HG03432 (cell line): ENCODE results near the gene UBE2E2.

Source experiments
- ATAC-seq: cut with Tn5 transposase; IDR thresholded peaks from one replicate; pipeline ENCODE4 v1.9.1; 2021; ENCODE audit warnings: mild to moderate bottlenecking, moderate library complexity; ENCODE audit not compliant: unreplicated experiment

The UBE2E2 gene

DNA sequence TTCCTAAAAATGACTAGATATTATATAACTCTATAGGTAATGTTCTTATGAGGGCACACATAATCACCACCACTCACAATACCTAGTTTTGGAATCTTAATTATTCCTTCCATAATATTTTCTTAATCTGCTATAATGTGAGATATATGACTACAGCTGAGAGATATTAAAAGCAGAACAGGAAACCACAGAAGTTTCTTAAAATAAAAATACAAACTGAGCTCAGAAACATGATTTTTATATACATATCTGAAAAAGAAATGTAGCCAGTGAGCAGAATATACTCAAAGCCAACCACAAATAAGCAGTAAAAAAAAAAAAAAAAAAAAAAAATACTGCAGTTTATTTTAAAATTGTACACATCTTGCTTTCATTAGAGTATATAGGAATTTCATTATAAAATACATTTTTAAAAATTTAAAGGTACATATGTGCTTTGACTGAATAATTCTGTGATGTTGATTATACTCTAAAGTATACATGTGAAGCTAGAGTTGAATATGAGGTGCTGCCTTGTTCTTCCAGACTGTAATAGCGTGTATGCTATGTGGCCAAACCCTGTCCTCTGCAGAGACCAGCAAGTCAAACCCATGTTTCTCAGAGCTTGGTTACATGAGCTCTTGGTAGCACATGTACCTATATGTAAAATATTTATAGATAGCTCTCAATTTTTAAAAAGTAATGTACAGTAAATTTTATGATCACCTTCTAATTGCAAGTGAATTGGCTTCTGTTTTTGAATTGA is 175.0 kb downstream of the UBE2E2 start:
- ATAC-seq: peak; percentile 67

DNA sequence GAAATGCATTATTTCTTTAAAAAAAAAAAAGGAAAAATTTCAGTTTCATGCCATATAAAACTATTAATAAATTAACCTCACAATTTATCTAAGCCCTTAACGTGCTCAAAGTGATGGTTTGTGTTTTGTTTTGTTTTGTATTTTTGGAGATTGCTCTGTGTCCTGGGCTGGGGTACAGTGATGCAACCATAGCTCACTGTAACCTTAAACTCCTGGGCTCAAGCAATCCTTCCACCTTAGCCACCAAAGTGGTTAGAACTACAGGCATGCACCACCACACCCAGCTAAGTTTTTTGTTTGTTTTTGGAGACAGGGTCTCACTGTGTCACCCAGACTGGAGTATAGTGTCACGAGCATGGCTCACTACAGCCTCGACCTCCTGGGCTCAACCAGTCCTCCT is 180.7 kb downstream of the UBE2E2 start:
- ATAC-seq: no peak

DNA sequence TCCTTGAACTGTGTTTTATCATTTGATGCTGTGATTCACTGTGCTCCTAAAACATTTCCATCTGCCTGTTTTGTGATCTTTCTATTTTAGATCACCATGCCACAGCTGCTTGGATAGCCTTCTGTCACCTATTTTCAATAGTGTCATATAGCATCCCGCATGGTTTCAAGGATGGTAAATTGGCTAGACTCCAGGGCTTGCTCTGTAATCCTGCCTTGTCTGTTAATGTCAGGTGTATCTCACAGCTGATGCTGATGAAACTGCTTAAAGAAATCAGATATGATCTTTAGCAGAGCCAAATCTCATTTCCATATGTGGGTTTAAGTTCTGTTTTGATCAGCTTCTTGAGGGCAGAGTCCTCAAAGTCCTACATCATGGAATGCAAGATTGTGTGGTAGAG is 182.2 kb downstream of the UBE2E2 start:
- ATAC-seq: no peak

DNA sequence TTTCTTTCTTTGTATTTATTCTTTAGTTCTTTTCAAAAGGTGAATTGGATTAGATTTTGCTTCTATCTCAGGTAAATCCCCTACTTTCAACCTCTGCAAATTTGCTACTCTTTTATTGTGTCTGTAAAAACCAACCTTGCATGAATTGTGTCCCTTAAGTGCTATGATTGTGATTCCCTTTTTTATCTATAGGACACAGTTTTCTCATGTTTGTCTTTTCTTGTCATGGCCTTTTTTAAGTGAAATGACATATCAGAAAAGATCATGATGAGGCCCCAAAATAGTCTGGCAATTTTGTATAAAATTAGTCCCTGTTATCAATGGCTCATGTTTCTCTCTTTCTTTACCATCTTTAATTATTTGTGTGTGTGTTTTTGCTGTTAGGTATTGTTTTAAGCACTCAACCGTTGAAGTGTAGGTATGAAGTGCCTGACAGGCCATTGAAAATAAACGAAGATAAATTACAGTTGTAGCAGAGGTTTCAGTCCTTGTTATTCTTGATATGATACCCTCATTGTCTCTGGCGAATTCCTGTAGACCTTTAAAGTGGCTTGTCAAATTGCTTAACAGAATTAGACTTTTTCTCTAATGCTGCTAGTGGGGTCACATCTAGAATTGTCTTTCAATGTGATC is 184.3 kb downstream of the UBE2E2 start:
- no peak for ATAC-seq

DNA sequence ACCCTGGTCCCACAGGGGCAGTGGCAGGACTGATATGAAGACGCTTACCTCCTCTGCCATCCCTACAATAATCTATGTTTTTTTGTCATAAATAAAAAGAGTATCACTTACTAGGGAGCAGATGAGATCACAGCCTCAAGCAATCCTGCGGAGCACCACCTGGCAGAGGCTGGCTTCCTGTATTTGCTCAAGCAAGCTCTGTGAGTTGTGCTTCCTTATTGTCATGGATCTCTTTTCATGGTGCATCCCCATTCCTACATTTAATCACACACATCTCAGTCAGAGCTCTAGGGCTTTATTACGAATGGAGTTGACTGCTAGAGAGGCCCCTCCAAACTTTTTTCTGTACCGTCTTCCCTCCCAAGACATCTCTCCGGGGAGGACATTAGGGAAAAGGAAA is 186.0 kb downstream of the UBE2E2 start:
- ATAC-seq: no peak

DNA sequence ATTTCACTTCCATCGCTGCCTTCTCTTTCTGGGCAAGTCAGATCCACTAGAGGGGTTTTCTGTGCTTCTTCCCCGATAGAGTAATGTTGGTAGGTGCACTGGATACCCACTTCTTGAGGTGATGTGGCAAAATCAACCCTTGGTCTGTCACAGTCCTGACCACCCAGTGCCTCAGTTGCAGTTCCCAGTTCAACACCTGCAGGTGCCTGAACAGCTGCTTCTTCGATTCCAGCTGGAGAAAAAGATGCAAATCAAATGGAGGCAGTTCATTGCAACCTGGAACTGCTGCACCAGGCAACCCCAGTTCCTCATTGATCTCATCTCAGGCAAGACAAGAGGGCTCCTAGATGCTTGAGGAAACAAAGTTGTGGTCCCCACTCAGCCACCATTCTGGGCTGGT is 186.6 kb downstream of the UBE2E2 start:
- ATAC-seq: peak; percentile 56

DNA sequence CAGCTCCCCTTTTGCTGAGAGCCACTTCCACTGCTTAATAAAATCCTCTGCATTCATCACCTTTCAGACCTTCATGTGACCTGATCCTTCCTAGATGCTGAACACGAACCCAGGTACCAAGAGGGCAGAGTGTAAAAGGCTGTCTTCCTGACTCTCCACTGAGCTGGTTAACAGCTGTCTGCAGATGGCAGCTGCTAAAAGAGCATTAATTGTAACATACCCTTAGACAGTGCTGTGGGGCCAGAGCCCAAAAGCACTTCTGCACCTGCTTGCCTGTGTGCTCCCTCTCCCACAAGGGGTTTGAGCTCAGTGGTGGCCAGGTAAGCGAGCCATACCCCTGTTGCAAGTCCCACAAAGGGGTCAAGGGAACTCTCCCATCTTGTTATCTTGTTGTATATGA is 187.3 kb downstream of the UBE2E2 start:
- ATAC-seq: no peak

DNA sequence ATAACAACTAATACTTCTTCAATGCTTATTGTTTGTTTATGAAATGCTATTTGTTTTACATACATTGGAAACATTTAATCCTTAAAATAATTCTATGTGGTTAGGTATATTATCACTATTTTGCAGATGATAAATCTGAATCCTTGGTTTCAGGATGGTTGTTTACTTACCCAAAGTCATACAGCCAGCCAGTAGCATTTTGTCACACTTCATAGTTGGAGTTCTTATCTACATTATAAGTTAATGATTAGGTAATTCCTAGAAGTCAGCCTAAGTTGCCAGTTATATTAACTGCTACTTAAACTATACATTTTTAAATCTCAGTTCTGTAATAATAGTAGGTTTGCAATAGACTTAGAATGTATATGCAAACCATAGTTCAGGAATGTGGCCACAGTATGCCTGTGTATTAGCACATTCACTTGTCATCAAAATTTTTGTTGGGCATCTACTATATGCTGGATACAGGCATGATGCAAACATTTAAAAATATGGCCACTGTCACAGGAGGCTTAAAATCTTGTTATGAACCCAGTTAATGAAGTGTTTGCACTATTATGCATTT is 187.9 kb downstream of the UBE2E2 start:
- no peak for ATAC-seq

DNA sequence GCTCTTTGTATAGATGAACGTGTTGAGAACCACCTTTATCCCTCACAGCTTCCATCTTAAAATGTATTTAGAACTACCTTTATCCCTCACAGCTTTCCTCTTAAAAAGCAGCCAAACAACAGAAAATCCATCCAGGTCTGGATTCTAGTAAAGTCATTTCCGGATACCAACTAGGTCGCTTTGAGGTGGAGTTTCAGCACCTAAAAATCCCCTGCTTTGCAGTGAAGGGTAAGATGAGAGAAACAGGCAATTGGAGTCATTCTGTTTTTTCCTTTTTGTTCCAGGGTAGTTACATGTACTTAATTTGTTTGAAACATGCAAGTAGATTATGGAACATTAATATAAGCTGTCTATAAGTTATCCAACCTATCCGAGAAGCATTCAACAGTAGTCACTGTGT is 192.0 kb downstream of the UBE2E2 start:
- ATAC-seq: no peak

DNA sequence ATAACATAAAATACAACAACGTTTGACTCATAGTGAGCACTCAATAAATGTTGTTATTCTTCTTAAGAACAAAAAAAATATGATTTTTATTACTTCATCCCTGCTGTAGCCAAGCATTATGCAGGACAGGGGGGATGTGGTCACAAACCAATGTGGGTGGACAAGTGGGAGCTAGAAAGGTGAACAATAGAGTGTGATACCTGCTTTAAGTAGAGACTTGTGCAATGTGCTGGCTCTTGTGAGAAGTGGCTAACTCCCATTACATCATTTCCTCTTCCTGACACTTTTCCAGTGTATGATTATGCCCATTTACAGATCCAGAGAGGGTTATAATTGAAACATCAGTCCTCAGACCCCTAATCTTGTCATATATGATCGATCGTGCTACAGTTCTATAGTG is 193.6 kb downstream of the UBE2E2 start:
- ATAC-seq: no peak

DNA sequence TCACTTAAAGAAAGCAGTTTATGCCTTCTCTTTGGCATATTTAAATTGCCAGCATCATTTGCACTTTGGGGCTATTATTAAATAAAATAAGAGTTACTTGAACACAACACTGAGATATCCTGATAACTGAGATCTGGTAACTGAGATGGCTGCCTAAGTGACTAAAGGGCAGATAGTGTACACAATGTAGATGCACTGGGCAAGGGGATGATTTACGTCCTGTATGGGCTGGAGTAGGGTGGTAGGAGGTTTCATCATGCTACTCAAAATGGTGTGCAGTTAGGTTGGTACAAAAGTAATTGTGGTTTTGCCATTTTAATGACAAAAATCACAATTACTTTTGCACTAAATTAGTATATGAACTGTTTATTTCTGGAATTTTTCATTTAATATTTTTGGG is 196.1 kb downstream of the UBE2E2 start:
- ATAC-seq: no peak

DNA sequence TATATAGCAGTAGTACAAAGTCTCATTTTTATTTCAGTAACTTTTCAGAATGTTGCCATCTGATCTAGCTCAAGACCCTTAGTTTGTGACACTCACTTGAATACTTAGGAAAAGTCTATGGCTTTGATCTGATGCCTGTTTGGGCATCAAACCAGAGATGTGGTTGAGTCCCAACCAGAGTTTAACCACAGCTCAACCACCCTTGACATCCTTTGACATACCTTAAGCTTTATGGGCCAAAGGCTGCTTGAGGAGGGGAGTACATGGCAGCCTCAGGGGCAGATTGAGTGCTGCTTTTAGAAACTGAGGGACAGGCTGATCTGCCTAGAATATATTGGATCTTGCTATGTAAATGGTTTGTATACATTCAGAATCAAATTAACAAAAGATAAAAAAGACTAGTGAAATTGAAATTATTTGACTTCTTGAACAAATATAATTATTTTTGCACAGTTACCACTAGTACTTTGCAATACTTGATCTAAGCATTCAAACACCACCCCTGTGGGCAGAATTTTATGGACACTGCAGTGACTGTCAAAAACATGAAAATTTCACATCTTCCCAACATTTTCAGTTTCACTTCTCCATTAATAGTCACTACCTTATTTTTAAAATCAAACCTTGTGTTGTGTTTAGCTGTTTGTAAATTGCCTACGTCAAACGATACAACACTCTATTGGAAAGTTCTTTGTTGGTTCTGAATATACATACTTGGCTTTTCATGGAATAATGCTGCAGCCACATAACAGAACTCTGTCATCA is 199.8 kb downstream of the UBE2E2 start:
- ATAC-seq: peak; percentile 50

DNA sequence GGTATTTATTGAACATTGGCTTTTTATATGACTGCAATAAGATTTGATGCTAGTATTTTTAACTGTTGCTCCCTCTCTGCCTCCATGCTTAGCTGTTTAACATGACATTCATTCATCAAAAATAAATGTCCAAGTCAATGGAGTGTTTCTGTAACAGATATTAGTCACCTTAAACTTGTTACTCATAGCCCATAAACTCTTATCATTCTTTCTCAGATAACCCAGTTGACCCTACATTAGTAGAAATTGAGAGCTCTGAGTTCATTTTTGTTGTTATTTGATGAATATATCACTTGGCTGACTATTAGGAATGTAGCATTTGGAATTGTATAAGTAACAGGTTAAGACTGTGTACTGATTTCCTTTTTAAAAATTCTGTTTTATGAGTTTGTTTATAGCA is 201.1 kb downstream of the UBE2E2 start:
- ATAC-seq: peak; percentile 30

DNA sequence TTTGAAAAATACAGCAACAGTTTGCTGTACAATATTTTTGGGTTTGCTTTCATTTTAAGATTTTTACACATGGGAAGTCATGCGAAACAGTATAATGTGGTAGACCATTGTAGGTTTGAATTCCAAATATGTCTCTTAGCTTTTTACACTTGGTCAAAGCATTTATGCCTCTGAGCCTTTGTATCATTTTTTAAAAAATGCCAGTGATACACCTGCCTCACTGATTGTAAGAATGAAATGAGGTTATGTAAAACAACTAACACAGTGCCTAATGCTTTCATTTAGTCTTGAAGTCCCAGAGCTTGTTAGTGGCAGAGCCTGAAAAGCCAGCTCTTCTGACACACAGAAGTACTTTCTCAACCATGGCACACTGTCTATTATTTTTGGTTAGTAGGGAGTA is 202.0 kb downstream of the UBE2E2 start:
- ATAC-seq: peak; percentile 68

DNA sequence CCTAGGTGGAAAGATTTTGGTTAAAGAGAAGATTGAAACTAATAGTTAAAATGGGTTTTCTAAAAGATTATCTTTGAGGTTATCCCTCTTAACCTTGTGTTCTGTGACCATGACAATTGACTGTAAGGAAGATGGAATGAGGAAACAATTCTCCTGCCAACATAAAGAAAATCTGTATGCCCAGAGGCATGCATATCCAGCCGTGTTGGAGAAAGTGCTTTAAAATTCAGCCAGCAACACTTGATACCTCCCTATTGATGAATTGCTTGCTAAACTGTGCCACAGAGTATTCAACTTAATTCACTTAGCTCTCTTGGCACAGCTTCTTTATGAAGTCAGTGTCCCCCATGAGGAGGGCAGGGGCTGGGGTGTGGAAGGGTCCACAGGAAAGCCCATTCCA is 203.5 kb downstream of the UBE2E2 start:
- ATAC-seq: no peak

DNA sequence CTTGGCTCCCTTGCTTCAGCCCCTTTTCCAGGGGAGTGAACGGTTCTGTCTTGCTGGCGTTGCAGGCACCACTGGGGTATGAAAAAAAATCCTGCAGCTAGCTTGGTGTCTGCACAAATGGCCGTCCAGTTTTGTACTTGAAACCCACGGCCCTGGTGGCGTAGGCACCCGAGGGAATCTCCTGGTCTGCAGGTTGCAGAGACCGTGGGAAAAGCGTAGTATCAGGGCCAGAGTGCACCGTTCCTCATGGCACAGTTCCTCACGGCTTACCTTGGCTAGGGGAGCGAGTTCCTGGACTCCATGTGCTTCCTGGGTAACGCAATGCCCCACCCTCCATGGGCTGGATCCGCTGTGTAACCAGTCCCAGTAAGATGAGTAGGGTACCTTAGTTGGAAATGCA is 214.9 kb downstream of the UBE2E2 start:
- no peak for ATAC-seq

DNA sequence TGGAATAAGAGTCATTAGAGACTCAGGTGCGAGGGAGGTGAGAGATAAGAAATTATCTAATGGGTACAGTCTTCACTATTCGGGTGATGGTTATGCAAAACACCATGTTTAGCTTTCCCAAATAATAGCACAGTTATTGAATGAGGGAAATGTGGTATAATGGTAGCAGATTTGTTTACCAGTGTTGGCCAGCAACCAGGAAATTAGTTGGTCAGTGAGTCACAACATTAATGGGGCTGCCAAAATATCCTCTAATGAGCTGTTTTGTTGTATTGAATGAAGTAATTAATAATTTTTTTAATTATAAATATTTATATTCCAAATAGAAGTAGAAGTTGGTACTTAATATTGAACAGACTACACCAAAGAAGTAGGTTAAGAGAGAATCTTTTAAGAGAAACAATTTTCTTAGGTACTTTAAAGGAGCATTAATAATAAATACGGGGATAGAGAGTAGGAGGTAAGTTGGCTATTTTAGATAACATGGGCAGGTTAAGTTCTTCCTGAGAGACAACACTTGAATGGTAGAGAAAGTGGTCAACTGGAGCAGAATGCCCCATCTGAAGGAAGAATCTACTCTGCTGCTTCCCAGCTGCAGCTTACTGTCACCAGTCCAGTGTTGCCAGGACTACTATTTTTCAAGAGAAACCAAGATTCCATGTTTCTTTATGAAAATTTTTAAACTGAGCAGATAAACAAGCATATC is 218.8 kb downstream of the UBE2E2 start:
- peak; percentile 45 for ATAC-seq

DNA sequence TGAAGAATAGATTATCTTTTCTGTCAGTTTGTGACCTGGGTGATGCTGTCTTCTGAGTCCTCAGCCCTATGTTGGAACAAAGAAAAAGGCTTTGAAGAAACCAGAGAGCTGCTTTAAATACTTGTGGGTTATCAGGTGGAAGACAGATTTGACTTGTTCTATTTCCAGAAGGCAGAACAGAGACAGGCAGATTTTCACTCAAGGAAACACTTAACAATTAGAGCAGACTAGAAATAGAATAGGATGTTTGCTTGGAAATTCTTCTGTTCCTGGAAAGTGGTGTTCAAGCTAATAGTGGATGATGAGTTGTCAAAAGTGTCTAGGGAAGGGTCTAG is 219.4 kb downstream of the UBE2E2 start:
- peak; percentile 86 for ATAC-seq

DNA sequence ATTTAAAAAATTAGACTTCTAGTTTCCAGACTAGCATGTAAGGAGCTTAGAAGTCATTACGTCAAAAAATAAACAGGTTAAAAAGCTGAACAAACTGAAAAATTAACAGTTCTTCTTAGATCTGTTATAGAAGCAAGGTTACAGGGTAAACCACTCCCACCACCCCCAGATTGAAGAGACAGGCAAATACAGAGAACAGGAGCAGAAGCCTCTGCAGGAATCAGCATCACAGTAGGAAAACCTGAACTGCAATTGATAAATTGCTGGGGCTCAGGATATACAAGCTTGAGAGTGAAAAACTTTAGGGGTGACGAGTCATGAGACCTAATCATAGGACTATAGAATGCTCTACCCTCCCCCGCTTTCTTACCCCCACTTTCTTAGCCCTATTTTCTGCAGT is 222.3 kb downstream of the UBE2E2 start:
- ATAC-seq: no peak

DNA sequence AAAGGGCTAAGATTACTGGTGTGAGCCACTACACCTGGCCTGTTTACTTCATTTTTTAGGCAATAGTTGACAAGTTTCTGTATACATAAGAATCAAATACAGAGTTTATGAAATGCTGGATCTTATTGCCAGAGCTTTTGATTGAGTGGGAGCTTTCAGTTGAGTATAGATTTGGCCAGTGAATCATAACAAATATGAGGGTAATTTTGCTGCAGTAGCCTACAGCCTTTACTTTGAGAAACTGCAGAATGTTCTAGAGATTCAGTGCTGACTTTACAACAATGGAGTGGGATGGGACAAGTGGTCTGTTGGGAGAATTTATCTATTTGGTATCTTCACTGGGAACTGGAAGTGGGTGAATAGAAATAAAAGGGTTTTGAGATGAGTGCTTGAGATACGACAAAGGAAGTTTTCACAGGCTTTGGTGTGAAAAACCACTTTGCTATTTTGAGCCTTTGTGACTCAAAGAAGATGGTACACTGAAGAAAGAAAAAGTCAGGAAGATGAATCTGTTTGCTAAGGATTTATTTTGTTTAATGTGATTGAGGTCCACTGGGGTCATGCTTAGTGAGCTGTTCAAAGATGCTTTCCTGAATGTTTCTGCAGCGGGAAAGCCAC is 227.8 kb downstream of the UBE2E2 start:
- ATAC-seq: peak; percentile 64

DNA sequence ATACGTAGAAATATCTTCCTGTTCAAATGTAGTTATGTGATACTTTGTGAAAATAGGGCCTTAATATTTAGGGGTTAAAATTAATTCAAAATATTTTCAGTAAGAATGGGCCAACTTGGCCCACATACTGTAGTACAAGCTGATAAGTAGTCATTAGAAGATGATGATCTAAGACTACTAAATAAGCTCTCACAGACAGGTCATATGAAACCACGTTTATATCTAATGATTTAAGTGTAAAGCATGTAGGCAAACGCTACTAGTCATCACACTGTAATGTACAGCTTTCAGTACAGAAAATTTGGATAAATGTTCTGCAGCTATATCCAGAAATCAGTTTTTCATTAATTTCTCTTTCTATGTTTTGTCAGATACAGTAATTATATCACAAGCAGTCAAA is 228.6 kb downstream of the UBE2E2 start:
- no peak for ATAC-seq
